CD1c-positive myeloid dendritic cell (primary cell): ENCODE data around the gene PITPNM3.
"Not testable (repeated sequence)": the region's sequence is repeated elsewhere in the genome, so short reads cannot be mapped to it uniquely, and the experiment has no call there.

Source experiments
- DNase-seq: peaks from one replicate; pipeline ENCODE4 v3.0.0-alpha.2; 2016; ENCODE audit errors: extremely low spot score

PITPNM3 gene

GRCh38 chr17:6502142-6502541 is 54.2 kb downstream of the PITPNM3 start:
- no peak for DNase-seq

DNA sequence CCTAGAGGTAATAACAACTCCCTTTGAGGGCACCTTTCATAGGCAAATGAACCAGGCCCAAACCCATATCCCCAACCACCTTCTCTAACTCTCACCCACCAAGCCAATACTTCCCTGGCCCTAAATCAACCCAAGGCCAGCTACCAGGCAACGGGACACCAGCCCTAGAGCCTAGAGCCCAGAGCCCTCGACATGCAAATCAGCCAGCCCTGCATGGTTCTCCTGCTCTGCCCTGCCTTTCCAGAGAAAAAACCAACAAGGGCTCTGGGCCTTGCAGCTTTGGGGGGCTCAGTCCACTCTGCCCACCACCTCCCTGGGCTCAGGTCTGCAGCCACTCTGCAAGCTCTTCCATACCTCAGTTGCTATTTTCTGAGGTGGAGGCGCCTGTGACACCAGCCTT is 55.0 kb downstream of the PITPNM3 start:
- DNase-seq = no peak

DNA sequence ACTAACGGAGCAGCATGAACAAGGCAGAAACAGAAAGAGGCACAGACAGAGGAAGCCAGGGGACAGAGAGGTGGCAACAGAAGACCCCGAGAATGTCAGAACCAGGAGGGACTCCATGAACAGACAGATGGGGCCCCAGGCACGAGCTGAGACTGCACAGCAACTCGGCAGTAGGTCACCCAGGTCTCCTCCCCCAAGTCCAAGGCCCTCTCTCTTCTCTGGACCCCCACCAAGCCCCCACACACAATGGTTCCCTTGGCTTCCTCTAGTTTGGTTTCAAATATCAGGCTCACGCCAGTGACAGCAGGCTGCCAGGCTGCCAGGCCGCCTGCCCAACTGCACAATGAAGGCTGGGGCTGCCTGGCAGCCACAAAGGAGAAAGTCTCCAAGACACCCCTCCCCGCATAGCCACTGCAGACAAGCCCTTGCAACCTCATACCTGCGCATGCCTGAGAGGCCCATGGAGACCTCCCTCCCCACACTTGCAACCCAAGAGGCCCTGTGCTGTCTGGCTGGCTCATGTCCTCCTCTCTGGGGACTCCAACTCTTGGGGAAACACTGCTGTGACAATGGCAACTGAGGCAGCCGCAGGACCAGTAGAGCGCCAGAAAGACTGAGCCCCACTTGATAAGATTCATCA is 57.3 kb downstream of the PITPNM3 start:
- DNase-seq = no peak

DNA sequence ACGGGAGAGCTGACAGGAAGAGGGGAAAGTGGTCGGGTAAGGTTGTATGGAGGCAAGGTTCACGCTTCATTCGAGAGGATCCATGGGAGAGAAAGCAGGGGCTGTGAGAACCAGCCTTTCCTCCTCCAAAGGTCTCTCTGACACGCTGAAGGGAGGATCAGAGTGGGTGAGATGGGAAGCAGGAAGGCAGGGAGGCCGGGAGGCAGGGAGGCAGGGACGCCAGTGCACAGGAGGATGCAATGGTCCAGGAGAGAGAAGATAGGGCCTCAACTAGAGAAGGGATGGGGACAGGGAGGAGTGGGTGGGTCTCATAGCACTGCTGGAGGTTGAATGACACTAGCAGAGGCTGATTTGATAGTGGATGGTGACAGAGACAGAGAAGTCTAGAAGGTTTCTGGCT is 58.0 kb downstream of the PITPNM3 start:
- no peak for DNase-seq

DNA sequence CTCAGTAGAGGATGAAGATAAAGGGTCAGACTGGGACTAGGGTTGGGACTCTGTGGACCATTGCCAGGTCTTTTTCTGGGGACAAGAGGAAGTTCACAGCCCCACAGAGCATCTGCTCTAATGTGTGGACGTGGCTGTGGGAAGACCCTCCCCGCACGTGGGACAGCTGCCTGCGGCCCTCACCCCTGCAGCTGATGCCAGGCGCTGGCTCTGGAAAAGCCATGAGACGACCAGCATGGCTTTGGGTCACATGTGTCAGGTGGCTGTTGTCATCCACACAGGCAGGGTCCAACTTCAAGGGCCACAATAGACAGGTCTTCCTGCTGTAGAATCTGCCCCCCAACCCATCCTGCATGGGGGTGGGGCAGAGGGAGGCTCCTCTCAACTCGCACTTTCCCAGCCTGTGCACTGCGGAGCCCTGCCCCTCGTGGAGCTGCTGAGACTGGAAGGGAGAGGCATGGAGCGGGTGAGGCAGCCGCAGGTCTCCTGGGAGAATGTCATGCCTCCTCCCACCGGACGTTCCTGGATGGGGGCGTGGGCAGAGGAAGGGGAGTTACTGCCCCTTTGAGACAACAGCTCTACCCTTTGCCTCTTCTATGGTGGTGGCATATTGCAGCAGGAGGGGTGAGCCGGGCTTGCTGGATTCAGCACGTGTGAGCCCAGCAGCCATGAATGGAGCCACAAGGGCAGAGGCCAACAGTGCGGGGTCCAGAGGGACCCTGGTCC is 58.7 kb downstream of the PITPNM3 start:
- DNase-seq = no peak

- DNase-seq = peak; percentile 8
Observed at GRCh38 chr17:6496640-6497441, 59.5 kb downstream of the PITPNM3 start.

- peak; percentile 69 for DNase-seq
Observed at GRCh38 chr17:6496116-6496481, 60.3 kb downstream of the PITPNM3 start.

DNA sequence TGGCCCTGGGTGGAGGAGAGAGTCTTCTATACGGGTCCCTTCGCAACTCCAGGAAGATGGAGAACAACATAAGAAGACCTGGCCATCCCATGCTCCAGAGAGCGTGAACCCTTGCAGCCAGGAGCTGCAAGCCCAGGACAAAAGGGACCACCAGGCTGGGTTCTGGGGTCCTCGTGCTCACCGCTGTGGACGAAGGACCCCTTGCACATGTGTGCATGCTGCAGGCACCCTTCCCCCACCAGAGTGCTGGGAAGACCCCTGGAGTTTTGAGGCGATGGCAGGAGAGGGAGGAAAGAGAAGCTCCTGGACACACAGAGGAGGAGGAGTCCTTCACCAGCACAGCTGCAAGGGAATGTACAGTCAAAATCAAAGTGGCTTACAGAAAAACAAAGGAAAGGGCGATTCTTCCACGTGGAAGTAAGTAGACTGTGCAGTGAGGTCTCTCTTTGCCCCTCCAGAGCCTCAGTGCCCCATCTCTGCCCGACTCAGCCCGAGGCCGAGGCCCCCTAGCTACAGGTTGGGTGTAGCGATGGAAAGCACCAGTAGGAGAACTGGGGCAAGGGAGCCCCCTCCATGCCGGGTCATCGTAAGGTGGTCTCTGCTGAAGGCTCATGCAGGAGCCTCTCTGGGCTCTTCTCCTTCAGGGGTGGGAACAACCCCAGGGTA is 60.8 kb downstream of the PITPNM3 start:
- DNase-seq = no peak

GRCh38 chr17:6494239-6494941 is 62.0 kb downstream of the PITPNM3 start:
- DNase-seq = no peak

GRCh38 chr17:6492892-6493674 is 63.3 kb downstream of the PITPNM3 start:
- no peak for DNase-seq

GRCh38 chr17:6491071-6491700 is 65.2 kb downstream of the PITPNM3 start:
- DNase-seq = no peak

DNA sequence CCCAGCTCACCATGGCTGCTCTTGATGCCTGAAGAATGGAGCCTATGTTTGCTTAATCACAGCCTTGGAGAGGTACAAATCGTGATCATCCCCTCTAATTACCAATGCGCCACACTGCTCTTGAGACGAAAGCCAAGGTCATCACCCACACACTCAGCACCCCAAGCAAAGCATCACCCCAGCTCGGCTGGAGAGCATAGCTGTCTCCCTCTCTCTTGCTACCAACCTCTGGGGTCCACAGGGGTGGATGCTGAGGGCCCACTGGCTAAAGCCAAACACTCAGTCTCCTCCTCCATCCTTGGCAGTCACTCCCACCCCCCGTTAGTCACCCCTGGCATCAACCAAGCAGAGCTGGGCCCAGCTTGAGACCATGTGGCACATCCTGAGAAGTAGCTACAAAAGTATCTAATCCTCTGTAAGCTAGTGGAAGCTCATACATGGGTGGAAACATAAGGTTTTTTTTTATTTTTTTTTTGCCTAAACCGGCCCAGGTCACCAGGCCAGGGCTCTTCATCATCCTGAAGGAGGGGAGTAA is 67.3 kb downstream of the PITPNM3 start:
- DNase-seq = no peak

GRCh38 chr17:6488008-6488539 is 68.3 kb downstream of the PITPNM3 start:
- no peak for DNase-seq

DNA sequence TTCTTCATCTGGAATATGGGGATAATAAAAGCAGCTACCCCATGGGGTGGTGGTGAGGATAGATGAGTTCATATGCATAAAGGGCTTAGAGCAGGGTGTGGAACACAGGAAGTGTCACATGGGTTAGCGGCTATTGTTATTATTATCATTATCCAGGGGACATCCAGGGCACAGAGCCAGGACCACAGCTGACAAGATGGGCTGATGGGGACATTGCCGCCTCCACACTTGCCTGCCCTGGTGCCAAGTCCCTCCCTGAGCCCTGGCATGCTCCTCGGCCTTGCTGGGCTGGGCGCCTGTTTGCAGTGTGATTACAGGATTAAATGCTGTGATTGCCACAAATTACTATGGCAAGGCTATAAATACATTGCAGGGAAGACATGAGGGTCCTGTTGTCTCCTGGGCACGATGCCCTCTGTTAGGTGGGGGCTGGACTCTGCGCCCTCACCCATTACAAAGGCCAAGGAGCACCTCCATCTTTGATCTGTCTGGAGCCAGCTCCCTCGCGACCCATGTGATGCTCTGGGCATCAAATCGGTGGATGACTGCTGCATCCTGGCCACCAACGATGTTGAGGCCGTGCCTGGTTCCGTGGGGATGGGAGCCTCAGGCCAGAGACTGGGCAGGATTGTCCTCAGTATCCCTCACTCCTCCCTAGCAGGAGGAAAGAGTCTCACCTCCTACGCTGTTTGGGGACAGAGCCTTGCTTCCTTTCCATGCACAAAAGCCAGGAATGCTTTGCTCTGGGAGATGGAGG is 68.9 kb downstream of the PITPNM3 start:
- DNase-seq = no peak

DNA sequence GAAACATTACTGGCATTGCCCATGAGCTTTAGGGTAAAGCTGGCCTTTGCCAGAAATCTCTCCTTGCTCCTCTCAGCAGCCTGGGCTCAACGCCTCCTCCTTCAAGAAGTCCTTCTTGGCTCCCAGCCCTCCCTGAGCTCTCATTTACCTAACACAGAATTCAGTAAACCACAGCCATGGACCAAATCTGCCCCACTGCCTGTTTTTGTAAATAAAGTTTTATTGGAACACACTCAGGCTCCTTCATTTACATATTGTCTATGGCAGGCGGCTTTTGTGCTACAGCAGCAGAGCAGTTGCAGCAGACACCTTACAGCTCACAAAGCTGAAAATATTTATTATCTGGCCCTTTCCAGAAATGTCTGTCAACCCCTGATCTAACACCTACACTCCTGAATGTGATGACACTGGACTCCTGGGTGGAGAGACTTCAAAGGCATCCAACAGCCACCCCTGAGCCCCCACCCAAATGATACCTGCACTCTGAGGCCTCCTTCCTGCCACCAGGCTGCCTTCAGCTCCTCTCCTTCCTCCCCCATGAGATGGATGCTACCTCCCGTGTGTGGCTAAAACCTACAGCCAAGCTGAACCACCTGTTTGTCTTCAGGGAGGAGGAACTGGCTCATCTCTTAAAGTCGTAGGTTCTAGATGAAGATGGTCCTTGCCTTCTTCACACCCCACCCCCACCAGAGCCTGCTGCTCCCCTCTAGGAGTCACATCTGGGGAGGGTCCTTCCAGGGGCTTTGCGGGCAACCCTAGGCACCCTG is 70.5 kb downstream of the PITPNM3 start:
- DNase-seq = no peak

GRCh38 chr17:6483507-6483906 is 72.8 kb downstream of the PITPNM3 start:
- DNase-seq = no peak

DNA sequence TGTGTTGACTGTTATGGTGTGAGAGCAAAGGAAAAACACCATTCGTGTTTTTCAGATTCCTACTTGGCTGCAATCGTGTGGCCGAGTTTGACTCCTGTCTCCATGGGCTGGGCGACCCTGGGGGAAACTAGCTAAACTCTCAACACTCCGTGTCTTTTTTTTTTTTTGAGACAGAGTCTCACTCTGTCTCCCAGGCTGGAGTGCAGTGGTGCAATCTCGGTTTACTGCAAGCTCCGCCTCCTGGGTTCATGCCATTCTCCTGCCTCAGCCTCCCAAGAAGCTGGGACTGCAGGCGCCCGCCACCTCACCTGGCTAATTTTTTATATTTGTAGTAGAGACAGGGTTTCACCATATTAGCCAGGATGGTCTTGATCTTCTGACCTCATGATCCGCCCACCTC is 73.6 kb downstream of the PITPNM3 start:
- DNase-seq = not testable (repeated sequence)

DNA sequence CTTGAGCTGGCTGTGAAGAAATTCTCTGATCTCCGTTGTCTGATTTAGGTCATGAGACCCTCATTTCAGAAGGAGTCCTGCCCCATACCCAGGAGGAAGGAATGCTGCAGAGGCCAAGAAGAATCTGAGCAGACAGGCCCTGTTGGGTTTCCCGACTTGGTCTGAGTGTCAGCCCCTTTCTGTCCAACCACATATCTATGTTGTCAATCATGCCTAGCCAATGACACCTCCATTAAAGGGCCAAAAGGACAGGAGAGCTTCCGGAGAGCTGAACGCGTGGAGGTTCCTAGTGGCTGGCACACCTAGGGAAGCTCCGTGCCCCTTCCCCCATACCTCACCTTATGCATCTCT is 74.3 kb downstream of the PITPNM3 start:
- no peak for DNase-seq

DNA sequence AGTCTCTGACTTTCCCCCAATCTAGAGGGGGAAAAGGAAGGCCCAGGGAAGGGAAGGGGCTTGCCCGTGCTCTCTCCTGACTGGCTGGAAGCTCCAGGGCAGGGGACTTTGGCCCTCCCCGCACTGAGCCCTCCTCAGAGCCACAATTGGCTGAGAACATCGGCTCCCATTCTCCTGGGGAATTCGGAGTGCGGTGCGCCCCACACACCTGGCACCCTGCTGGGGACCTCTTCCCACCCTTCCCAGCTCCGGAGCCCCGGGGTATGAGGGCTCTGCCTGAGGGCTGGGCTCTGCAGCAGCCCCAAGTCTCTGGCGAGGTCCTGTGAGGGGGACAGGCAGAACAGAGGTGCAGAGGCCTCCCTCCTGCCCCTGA is 76.1 kb downstream of the PITPNM3 start:
- no peak for DNase-seq
